HG02763 (cell line): ENCODE measurements around the gene NR6A1.

Experiments
- ATAC-seq: cut with Tn5 transposase; IDR thresholded peaks from one replicate; pipeline ENCODE4 v1.9.1; 2021; ENCODE audit warnings: mild to moderate bottlenecking, moderate library complexity; ENCODE audit not compliant: unreplicated experiment

The NR6A1 gene

GRCh38 chr9:124477648-124478285, 293.3 kb downstream of the NR6A1 start:
- ATAC-seq: no peak

- ATAC-seq: no peak
Measured at GRCh38 chr9:124477211-124477647, 293.9 kb downstream of the NR6A1 start.

GRCh38 chr9:124475868-124476690, 295.0 kb downstream of the NR6A1 start:
- no peak for ATAC-seq

GRCh38 chr9:124475158-124475867, 295.8 kb downstream of the NR6A1 start:
- ATAC-seq: no peak

- no peak for ATAC-seq
Measured at GRCh38 chr9:124474151-124474550, 297.0 kb downstream of the NR6A1 start.

- ATAC-seq: no peak
Measured at GRCh38 chr9:124473310-124473709, 297.8 kb downstream of the NR6A1 start.

GRCh38 chr9:124472770-124473169, 298.3 kb downstream of the NR6A1 start:
- ATAC-seq: no peak

- no peak for ATAC-seq
Measured at GRCh38 chr9:124471761-124472160, 299.4 kb downstream of the NR6A1 start.

GRCh38 chr9:124470726-124471125, 300.4 kb downstream of the NR6A1 start:
- no peak for ATAC-seq

GRCh38 chr9:124470306-124470705, 300.8 kb downstream of the NR6A1 start:
- no peak for ATAC-seq

GRCh38 chr9:124469011-124469832, 301.9 kb downstream of the NR6A1 start:
- no peak for ATAC-seq

- no peak for ATAC-seq
Measured at GRCh38 chr9:124468061-124468740, 302.9 kb downstream of the NR6A1 start.

- ATAC-seq: no peak
Measured at GRCh38 chr9:124467410-124468060, 303.6 kb downstream of the NR6A1 start.
